GM23338 (cell line): ENCODE measurements around the gene NTNG2. TPM values are rescaled to one million over a fixed set of nuclear protein-coding genes. Genes with fewer than 3 reads are reported as not detected.

ENCODE experiments used
- ATAC-seq: fragments of 200-7000 bp; cut with Tn5 transposase; 3 replicates; pipeline ENCODE4 v1.9.1; 2020
- DNase-seq: peaks from one replicate; pipeline ENCODE4 v3.0.0-alpha.2; 2015; ENCODE audit warnings: low spot score
- H2AFZ ChIP-seq: fragments of 200-600 bp; sonication (generic); 2 replicates; pipeline ENCODE4 v1.8.0; 2016; ENCODE audit warnings: antibody characterized with exemption, mild to moderate bottlenecking, moderate library complexity
- H3F3A ChIP-seq: fragments of 200-600 bp; sonication (generic); replicated peaks from 2 replicates; pipeline ENCODE4 v1.8.0; 2017; ENCODE audit warnings: antibody characterized with exemption, mixed run types, low read depth
- H3K27ac ChIP-seq: fragments of 200-600 bp; sonication (generic); 2 replicates; pipeline ENCODE4 v1.6.1; 2016; ENCODE audit warnings: low read depth
- H3K27me3 ChIP-seq: fragments of 200-600 bp; sonication (generic); 2 replicates; pipeline ENCODE4 v1.8.0; 2016; ENCODE audit warnings: mild to moderate bottlenecking, mixed run types, moderate library complexity; ENCODE audit not compliant: insufficient read depth
- H3K36me3 ChIP-seq: fragments of 200-600 bp; sonication (generic); 2 replicates; pipeline ENCODE4 v1.8.0; 2016; ENCODE audit warnings: mild to moderate bottlenecking; ENCODE audit not compliant: insufficient read depth
- H3K4me1 ChIP-seq: fragments of 200-600 bp; sonication (generic); 2 replicates; pipeline ENCODE4 v1.8.0; 2016; ENCODE audit warnings: mild to moderate bottlenecking, moderate library complexity; ENCODE audit not compliant: insufficient read depth
- H3K4me2 ChIP-seq: fragments of 200-600 bp; sonication (generic); 2 replicates; pipeline ENCODE4 v1.7.1; 2017; ENCODE audit warnings: mixed run types
- H3K4me3 ChIP-seq: fragments of 200-600 bp; sonication (generic); 2 replicates; pipeline ENCODE4 v1.6.1; 2016; ENCODE audit warnings: mixed run types
- H3K79me2 ChIP-seq: fragments of 200-600 bp; sonication (generic); replicated peaks from 2 replicates; pipeline ENCODE4 v1.8.0; 2017; ENCODE audit warnings: mild to moderate bottlenecking; ENCODE audit not compliant: insufficient read depth
- H3K9me2 ChIP-seq: fragments of 200-600 bp; sonication (generic); 2 replicates; pipeline ENCODE4 v1.8.0; 2017; ENCODE audit not compliant: insufficient read depth
- H4K20me1 ChIP-seq: fragments of 200-600 bp; sonication (generic); replicated peaks from 2 replicates; pipeline ENCODE4 v1.8.0; 2017; ENCODE audit warnings: mild to moderate bottlenecking; ENCODE audit not compliant: insufficient read depth
- H3K27ac Mint-ChIP-seq: 2 replicates; pipeline ENCODE4 v1.8.0; 2020; ENCODE audit warnings: inconsistent platforms, mild to moderate bottlenecking, moderate library complexity, mixed read lengths
- H3K27me3 Mint-ChIP-seq: 3 replicates; pipeline ENCODE4 v1.8.0; 2022; ENCODE audit warnings: low read depth, mild to moderate bottlenecking, moderate library complexity, mixed read lengths, inconsistent platforms; ENCODE audit not compliant: insufficient read depth, poor library complexity
- H3K36me3 Mint-ChIP-seq: 3 replicates; pipeline ENCODE4 v1.8.0; 2021; ENCODE audit warnings: low read depth, mild to moderate bottlenecking, inconsistent platforms, moderate library complexity, mixed read lengths
- H3K4me1 Mint-ChIP-seq: 3 replicates; pipeline ENCODE4 v1.8.0; 2020; ENCODE audit warnings: mild to moderate bottlenecking, inconsistent platforms, mixed read lengths
- H3K4me3 Mint-ChIP-seq: 3 replicates; pipeline ENCODE4 v1.8.0; 2021; ENCODE audit warnings: moderate library complexity, mild to moderate bottlenecking, inconsistent platforms, mixed read lengths
- H3K9me3 Mint-ChIP-seq: 3 replicates; pipeline ENCODE4 v1.8.0; 2020; ENCODE audit warnings: moderate library complexity, mild to moderate bottlenecking, inconsistent platforms, mixed read lengths
- EZH2 ChIP-seq: fragments of 200-600 bp; sonication (generic); IDR thresholded peaks from one replicate; pipeline ENCODE4 v1.8.0; 2017; ENCODE audit warnings: antibody characterized with exemption, mild to moderate bottlenecking, low read depth; ENCODE audit not compliant: unreplicated experiment
- NANOG ChIP-seq: IDR thresholded peaks from 2 replicates; pipeline ENCODE4 v1.6.1; 2016; ENCODE audit warnings: antibody characterized with exemption, borderline replicate concordance
- POLR2AphosphoS5 ChIP-seq: IDR thresholded peaks from 2 replicates; pipeline ENCODE4 v1.6.1; 2016; ENCODE audit warnings: antibody characterized with exemption, low read depth
- STAT1 ChIP-seq: IDR thresholded peaks from one replicate; pipeline ENCODE4 v1.6.1; 2016; ENCODE audit warnings: antibody characterized with exemption; ENCODE audit not compliant: unreplicated experiment
- polyA plus RNA-seq: library from polyadenylated mRNA; unstranded; fragments of >200 nt; fragmentation: Nextera tagmentation; extraction: Ambion mirVana; gene quantifications from 2 replicates; pipeline ENCODE4 v1.2.1, GENCODE V29; 2016
- total RNA-seq: library from RNA; depleted of rRNA; stranded (reverse); fragments of >200 nt; shearing (Covaris generic); gene quantifications from 2 replicates; pipeline ENCODE4 v1.2.3, GENCODE V29; 2014
- TF ChIP-seq, protein P1 (sequence below): IDR thresholded peaks from 2 replicates; pipeline ENCODE4 v1.6.1; 2016; ENCODE audit warnings: antibody characterized with exemption
- TF ChIP-seq, protein P2 (sequence below), 2 experiments: fragments of 200-600 bp in 1 of 2; sonication (generic) in 1 of 2; conservative IDR thresholded peaks; 2 replicates each; pipeline versions ENCODE4 v1.5.1 to v1.6.1; 2016 to 2017; ENCODE audit warnings: antibody characterized with exemption in 2 of 2, low read depth in 2 of 2, mild to moderate bottlenecking in 2 of 2, moderate library complexity in 1 of 2
- TF ChIP-seq, protein P3 (sequence below): IDR thresholded peaks from one replicate; pipeline ENCODE4 v1.6.1; 2018; ENCODE audit warnings: antibody characterized with exemption; ENCODE audit not compliant: unreplicated experiment

NTNG2 gene
- total and polyA plus RNA-seq, 2 experiments from 2014 or later: 0.99 to 1.7 TPM

DNA sequence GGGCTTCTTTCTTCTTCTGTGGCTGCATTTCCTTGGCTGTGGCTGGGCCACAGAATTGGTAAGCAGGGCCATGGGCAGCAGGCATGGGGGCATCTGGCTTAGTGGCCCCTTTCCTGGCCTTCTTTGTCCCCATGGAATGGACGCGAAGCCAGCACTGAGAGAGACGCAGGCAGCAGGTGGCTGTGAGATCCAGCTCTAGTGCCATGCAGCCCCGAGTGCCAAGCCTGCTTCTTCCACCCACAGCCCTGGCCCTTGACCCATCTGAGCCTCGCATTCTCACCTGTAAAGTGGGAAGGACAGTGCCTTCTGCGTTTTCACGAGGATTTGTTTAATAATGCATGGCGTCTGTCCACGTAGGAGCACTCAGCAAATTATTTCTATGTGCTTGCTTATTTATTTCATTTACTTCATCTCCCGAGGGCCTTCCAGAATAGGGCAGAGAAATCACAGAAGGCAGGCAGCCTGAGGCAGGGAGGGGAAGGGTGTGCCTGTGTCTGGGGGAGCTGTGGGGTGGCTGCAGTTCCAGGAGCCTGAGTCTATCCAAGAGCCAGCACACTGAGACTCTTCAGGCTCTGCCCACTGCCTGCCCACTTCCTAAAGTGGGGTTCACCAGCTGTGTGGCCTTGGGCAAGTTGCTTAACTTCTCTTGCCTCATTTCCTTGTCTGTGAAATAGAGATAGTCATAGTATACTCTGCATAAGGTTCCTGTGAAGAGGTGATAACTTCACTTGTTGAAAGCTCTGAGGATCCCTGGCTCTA is 55.2 kb downstream of the NTNG2 start (continued):
- TF ChIP-seq POLR2AphosphoS5 (no peak), STAT1 (no peak), EZH2 (no peak), NANOG (no peak)
- TF ChIP-seq, protein P1, sequence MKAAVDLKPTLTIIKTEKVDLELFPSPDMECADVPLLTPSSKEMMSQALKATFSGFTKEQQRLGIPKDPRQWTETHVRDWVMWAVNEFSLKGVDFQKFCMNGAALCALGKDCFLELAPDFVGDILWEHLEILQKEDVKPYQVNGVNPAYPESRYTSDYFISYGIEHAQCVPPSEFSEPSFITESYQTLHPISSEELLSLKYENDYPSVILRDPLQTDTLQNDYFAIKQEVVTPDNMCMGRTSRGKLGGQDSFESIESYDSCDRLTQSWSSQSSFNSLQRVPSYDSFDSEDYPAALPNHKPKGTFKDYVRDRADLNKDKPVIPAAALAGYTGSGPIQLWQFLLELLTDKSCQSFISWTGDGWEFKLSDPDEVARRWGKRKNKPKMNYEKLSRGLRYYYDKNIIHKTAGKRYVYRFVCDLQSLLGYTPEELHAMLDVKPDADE: no peak
- TF ChIP-seq, protein P2, sequence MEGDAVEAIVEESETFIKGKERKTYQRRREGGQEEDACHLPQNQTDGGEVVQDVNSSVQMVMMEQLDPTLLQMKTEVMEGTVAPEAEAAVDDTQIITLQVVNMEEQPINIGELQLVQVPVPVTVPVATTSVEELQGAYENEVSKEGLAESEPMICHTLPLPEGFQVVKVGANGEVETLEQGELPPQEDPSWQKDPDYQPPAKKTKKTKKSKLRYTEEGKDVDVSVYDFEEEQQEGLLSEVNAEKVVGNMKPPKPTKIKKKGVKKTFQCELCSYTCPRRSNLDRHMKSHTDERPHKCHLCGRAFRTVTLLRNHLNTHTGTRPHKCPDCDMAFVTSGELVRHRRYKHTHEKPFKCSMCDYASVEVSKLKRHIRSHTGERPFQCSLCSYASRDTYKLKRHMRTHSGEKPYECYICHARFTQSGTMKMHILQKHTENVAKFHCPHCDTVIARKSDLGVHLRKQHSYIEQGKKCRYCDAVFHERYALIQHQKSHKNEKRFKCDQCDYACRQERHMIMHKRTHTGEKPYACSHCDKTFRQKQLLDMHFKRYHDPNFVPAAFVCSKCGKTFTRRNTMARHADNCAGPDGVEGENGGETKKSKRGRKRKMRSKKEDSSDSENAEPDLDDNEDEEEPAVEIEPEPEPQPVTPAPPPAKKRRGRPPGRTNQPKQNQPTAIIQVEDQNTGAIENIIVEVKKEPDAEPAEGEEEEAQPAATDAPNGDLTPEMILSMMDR (conservative IDR thresholded peaks at IDR 0.05; ENCODE audit: low read depth in 2 of 2): no peak

DNA sequence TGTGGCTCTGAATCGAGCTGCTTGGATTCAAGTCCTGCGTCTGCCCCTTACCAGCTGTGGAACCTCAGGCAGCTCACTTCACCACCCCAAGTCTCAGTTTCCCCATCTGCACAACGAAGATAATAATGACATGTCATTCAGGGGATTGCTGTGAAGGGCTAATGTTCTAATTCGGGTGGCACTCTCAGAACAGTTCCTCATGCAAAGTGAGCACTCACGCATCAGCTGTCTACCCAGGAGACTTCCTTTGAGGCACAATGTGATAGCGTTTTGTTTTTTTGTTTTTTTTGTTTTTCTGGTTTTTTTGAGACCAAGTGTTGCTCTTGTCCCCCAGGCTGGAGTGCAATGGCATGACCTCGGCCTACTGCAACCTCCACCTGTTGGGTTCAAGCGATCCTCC is 56.4 kb downstream of the NTNG2 start:
- H3K4me1 ChIP-seq: peaks cover 5% of the 10 kb centered on the region; the same call in 1 of the 2 replicates
- peaks cover 5% of the 10 kb centered on the region for H3K27me3 Mint-ChIP-seq
- TF ChIP-seq, protein P3, sequence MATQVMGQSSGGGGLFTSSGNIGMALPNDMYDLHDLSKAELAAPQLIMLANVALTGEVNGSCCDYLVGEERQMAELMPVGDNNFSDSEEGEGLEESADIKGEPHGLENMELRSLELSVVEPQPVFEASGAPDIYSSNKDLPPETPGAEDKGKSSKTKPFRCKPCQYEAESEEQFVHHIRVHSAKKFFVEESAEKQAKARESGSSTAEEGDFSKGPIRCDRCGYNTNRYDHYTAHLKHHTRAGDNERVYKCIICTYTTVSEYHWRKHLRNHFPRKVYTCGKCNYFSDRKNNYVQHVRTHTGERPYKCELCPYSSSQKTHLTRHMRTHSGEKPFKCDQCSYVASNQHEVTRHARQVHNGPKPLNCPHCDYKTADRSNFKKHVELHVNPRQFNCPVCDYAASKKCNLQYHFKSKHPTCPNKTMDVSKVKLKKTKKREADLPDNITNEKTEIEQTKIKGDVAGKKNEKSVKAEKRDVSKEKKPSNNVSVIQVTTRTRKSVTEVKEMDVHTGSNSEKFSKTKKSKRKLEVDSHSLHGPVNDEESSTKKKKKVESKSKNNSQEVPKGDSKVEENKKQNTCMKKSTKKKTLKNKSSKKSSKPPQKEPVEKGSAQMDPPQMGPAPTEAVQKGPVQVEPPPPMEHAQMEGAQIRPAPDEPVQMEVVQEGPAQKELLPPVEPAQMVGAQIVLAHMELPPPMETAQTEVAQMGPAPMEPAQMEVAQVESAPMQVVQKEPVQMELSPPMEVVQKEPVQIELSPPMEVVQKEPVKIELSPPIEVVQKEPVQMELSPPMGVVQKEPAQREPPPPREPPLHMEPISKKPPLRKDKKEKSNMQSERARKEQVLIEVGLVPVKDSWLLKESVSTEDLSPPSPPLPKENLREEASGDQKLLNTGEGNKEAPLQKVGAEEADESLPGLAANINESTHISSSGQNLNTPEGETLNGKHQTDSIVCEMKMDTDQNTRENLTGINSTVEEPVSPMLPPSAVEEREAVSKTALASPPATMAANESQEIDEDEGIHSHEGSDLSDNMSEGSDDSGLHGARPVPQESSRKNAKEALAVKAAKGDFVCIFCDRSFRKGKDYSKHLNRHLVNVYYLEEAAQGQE: no peak
- no peak overlapping the region for H3K4me3 Mint-ChIP-seq
- peaks cover 11% of the 10 kb centered on the region for H3K4me1 Mint-ChIP-seq
- H3K27ac Mint-ChIP-seq: no peak overlapping the region
- no peaks in the 10 kb centered on the region for H3F3A ChIP-seq
- no peaks in the 10 kb centered on the region for H3K27me3 ChIP-seq
- no peak overlapping the region for H3K4me2 ChIP-seq
- DNase-seq: no peak
- no peaks in the 10 kb centered on the region for H3K9me3 Mint-ChIP-seq
- no peaks in the 10 kb centered on the region for H3K79me2 ChIP-seq
- no peaks in the 10 kb centered on the region for H4K20me1 ChIP-seq
- H3K9me2 ChIP-seq: no peaks in the 10 kb centered on the region
- no peak overlapping the region for H3K27ac ChIP-seq
- no peaks in the 10 kb centered on the region for H3K36me3 ChIP-seq
- ATAC-seq: no peak
- H3K4me3 ChIP-seq: no peak overlapping the region
- H2AFZ ChIP-seq: no peak overlapping the region
- H3K36me3 Mint-ChIP-seq: no peaks in the 10 kb centered on the region
